Measurements from ENCODE around the gene SLC5A10.

SLC5A10 gene

DNA sequence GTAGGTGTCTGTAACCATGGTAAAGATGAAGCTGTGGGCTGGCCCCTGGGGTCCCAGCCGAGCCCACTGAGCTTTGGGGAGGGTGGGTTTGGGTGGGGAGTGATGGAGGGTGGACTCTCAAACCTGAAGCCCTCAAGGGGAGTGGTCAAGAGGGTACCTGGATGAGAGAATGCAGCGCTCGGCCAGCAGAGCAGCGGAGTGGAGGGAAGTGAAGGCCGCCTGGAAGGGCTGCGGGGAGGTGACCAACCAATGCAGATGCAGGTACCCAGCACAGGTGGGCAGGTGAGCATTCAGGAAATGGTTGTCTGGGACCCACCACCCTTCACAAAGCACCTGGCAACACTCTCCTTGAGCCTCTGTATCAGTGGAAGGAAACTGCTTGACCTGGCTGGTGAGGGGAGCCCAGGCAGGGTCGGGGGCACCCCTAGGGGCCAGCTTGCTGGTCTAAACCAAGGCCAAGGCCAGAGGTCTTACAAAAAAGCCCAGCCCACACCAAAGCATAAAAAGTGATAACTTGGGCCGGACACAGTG is 3.4 kb upstream of the SLC5A10 start:
- Histone ChIP-seq H3K27ac (replicated peaks) (no peak overlapping the region), H3K27me3 (ENCODE audit: insufficient read depth, poor library complexity, severe bottlenecking) (no peaks in the 10 kb centered on the region), H3K4me3 (replicated peaks; ENCODE audit: insufficient read depth, low read length) (no peak overlapping the region)
- TF ChIP-seq SPI1 (IDR thresholded peaks at IDR 0.05; ENCODE audit: borderline replicate concordance, low read depth) = no peak
- TF ChIP-seq POLR2AphosphoS5 (IDR thresholded peaks at IDR 0.05; ENCODE audit: low read depth) = no peak
- TF ChIP-seq GABPA (IDR thresholded peaks at IDR 0.05; ENCODE audit: low read depth) = no peak
- TF ChIP-seq REST (IDR thresholded peaks at IDR 0.05; ENCODE audit: insufficient replicate concordance, low read depth) = no peak
- TF ChIP-seq, protein P1, sequence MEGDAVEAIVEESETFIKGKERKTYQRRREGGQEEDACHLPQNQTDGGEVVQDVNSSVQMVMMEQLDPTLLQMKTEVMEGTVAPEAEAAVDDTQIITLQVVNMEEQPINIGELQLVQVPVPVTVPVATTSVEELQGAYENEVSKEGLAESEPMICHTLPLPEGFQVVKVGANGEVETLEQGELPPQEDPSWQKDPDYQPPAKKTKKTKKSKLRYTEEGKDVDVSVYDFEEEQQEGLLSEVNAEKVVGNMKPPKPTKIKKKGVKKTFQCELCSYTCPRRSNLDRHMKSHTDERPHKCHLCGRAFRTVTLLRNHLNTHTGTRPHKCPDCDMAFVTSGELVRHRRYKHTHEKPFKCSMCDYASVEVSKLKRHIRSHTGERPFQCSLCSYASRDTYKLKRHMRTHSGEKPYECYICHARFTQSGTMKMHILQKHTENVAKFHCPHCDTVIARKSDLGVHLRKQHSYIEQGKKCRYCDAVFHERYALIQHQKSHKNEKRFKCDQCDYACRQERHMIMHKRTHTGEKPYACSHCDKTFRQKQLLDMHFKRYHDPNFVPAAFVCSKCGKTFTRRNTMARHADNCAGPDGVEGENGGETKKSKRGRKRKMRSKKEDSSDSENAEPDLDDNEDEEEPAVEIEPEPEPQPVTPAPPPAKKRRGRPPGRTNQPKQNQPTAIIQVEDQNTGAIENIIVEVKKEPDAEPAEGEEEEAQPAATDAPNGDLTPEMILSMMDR (IDR thresholded peaks at IDR 0.05; ENCODE audit: insufficient read depth, low read length) = no peak
- DNase-seq (ENCODE audit: low read depth in 1 of 2, low spot score in 1 of 2) = no peak

- no peak overlapping the region for H3K27ac ChIP-seq (replicated peaks)
- no peaks in the 10 kb centered on the region for H3K27me3 ChIP-seq (ENCODE audit: insufficient read depth, poor library complexity, severe bottlenecking)
- no peak overlapping the region for H3K4me3 ChIP-seq (replicated peaks; ENCODE audit: insufficient read depth, low read length)
- no peak for DNase-seq (ENCODE audit: low read depth in 1 of 2, low spot score in 1 of 2)
- TF ChIP-seq SPI1 (IDR thresholded peaks at IDR 0.05; ENCODE audit: borderline replicate concordance, low read depth) (no peak), REST (IDR thresholded peaks at IDR 0.05; ENCODE audit: insufficient replicate concordance, low read depth) (no peak), POLR2AphosphoS5 (IDR thresholded peaks at IDR 0.05; ENCODE audit: low read depth) (no peak), GABPA (IDR thresholded peaks at IDR 0.05; ENCODE audit: low read depth) (no peak)
- TF ChIP-seq, protein P1 (IDR thresholded peaks at IDR 0.05; ENCODE audit: insufficient read depth, low read length) = no peak
Observed at GRCh38 chr17:18949566-18949965, 2.4 kb upstream of the SLC5A10 start.

DNA sequence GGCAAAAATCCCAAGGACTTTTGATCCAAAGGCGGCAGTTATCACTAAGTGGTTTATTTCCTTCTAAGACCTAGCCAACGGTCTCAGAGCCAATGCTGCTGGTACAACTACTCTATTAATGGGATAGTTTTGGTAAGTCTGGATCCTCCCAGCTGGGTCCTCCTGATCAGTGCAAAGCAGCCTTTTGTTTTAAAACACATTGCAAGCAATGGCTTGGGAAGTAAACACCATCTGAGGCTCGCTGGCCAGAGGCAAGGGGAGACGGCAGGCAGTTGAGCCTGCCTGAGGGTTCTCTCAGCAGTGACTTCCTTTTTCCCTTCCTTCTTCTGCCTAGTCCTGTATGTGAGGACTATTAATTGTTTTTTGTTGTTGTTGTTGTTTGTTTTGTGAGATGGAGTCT is 1.6 kb upstream of the SLC5A10 start:
- no peak for DNase-seq (ENCODE audit: low read depth in 1 of 2, low spot score in 1 of 2)
- no peaks in the 10 kb centered on the region for H3K27me3 ChIP-seq (ENCODE audit: insufficient read depth, poor library complexity, severe bottlenecking)
- TF ChIP-seq, protein P1 (IDR thresholded peaks at IDR 0.05; ENCODE audit: insufficient read depth, low read length) = no peak
- TF ChIP-seq SPI1 (IDR thresholded peaks at IDR 0.05; ENCODE audit: borderline replicate concordance, low read depth) = peak; percentile 14; the same call in 1 of the 2 replicates
- TF ChIP-seq GABPA (IDR thresholded peaks at IDR 0.05; ENCODE audit: low read depth) = no peak
- no peak overlapping the region for H3K4me3 ChIP-seq (replicated peaks; ENCODE audit: insufficient read depth, low read length)
- H3K27ac ChIP-seq (replicated peaks) = no peak overlapping the region
